ENCODE measurements around the gene USH2A.

USH2A gene

DNA sequence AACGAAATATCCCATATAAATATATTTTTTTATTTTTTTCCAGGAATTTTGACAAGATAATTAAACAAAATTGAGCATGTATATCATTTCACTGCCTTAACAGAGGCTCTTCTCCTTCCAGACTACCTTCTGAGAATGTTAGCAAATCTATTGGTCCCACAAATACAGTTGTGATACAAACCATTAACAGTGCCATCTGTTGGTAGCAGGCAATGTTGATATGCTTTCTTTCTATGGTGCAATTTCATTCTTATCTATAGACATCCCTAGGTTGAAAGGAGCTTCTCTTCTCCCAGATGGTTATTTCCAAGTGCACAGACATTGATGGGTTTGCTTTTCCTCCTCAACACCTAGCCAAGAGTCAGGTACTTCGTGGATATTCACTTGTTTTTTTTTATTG lies 303.6 kb downstream of the USH2A start:
- TF ChIP-seq, protein P1, sequence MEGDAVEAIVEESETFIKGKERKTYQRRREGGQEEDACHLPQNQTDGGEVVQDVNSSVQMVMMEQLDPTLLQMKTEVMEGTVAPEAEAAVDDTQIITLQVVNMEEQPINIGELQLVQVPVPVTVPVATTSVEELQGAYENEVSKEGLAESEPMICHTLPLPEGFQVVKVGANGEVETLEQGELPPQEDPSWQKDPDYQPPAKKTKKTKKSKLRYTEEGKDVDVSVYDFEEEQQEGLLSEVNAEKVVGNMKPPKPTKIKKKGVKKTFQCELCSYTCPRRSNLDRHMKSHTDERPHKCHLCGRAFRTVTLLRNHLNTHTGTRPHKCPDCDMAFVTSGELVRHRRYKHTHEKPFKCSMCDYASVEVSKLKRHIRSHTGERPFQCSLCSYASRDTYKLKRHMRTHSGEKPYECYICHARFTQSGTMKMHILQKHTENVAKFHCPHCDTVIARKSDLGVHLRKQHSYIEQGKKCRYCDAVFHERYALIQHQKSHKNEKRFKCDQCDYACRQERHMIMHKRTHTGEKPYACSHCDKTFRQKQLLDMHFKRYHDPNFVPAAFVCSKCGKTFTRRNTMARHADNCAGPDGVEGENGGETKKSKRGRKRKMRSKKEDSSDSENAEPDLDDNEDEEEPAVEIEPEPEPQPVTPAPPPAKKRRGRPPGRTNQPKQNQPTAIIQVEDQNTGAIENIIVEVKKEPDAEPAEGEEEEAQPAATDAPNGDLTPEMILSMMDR (IDR thresholded peaks at IDR 0.05): peak; percentile 61

DNA sequence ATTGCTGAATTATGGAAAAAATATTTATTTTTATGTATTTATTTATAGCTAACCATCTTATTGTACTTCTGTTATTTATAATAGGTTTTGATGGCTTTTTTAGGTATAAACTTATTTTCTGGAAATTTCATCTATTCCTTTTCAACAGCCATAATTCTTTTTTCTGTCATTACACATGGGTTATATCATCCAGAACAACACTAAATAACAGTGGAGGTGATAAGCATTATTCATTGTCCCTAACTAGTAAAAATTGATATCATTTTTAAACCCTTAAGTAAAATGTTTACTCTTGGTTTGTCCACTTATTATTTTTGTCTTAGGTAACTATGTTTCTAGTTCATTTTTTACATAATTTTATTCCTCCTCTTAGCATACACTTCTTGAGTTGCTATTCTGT lies 309.1 kb downstream of the USH2A start:
- TF ChIP-seq, protein P1 (IDR thresholded peaks at IDR 0.05): no peak

DNA sequence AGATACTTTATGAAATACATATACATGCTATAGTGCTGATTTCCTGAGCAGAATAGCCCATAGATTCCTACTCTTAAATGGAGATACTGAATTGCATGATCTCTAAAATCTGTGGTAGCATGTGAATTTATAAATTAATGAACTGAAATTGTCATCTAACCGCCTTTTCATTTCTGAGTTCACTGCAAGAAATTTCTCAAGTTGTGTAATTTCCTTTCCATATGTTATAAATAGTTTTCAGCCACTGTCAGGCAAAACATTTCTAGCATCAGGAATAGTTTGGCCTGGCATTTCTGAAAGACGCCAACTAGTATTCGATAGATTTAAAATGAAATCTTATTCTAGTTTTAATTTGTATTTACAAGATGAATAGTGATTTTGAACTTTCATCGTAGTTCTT lies 310.1 kb downstream of the USH2A start:
- TF ChIP-seq, protein P1 (IDR thresholded peaks at IDR 0.05): no peak

DNA sequence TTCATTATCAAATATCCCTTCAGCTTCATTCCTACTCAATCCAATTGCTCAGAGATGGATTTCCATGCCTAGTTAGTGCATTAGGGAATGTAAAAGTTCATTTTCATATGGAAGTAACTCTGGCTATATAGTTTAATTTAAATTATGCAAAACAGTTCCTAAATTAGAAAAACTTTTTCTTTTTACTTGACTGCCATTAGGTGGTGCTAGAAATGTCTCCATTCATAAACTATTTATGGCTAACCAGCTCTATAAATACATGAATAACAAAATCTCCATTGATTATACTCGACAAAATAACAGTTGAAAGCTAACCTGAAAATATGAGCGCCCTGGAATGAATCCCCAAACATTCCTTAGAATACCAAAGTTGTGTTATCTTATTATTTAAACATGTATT lies 311.4 kb downstream of the USH2A start:
- TF ChIP-seq, protein P1 (IDR thresholded peaks at IDR 0.05): peak; percentile 39; the same call in 1 of the 2 replicates

DNA sequence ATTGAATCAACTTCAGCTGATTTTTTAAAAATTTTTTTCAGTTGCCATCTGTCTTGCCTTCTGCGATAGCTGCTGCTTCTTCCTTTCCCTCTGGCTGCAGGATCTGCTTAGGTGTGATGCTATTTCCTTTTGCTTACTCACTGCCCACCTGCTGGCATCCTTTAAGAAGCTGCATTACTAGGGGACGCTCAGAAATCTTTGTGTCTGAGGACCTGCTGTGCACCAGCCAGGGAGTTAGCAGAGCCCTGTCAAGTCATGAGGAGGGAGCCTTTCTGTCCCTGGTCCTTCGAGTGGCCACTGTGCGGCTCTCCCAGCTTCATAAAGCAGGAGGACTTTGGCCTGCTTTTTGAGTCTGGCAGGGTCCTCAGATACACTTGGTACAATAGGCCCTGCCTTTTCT lies 327.8 kb downstream of the USH2A start:
- TF ChIP-seq, protein P1 (IDR thresholded peaks at IDR 0.05): no peak

DNA sequence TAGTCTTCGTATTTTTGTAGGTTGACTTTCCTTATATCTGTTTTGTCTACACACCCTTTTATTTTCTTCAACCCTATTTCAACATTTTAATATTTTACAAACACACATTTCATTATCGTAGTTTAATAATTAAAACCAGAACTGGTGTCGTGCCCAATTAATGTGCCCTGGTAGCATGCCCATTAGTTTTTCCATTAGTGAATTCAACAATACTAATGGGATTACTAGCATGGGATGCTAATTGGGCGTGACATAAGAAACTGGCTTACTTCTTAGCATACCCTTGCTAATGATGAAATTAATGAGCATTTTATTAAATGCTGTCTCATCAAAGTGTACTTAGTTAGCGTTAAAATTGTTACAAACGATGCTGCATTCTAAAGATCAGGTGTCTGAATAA lies 332.7 kb downstream of the USH2A start:
- TF ChIP-seq, protein P1 (IDR thresholded peaks at IDR 0.05): no peak

DNA sequence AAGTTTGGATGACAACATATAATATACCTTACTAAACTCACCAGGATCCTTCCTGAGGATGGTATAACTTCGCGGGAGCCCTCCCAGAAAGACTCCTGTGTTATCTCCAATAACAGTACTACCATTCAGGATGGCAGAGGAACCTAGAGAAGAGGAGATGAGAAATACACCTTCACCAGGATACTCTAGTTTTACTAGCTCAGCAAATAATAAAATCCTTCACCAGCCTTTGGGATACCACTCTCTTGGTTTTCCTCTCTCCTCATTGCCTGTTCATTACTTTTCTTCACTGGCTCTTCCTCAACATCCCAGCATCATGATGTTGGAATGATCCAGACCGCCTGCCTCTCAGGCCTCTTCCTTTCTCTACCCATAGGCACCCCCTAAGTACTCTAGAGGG lies 336.6 kb downstream of the USH2A start:
- TF ChIP-seq, protein P1 (IDR thresholded peaks at IDR 0.05): no peak

DNA sequence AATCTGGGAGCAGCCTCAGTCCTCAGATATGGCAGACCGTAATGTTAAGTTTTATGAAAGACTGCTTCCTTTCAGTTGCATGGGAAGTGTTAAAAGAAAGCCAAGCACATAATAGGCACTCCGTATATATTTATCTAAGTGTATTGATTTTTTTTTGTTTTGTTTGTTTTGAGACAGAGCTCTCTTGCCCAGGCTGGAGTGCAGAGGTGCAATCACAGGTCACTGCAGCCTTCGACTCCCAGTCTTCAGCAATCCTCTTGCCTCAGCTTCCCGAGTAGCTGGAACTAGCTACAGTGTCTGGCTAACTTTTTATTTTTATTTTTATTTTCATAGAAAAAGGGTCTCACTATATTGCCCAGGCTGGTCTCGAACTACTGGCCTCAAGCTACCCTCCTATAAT lies 341.8 kb downstream of the USH2A start:
- TF ChIP-seq, protein P1 (IDR thresholded peaks at IDR 0.05): no peak

Data from LNCAP (cell line).